H1 (cell line): ENCODE measurements around the gene AGPAT3. TPM values are rescaled to one million over a fixed set of nuclear protein-coding genes. Genes with fewer than 3 reads are reported as not detected.

ENCODE experiments used
- CTCF ChIA-PET: fragments of 300-600 bp; sonication (Branson Sonifier 250); formaldehyde crosslinking; loops from one replicate; lab custom pipeline; 2021; ENCODE audit not compliant: partially characterized antibody; lab: Charles Lee
- POLR2A ChIA-PET: fragments of 300-600 bp; sonication (Branson Sonifier 250); formaldehyde crosslinking; loops from one replicate; lab custom pipeline; 2021; ENCODE audit warnings: inconsistent platforms; ENCODE audit not compliant: partially characterized antibody; lab: Charles Lee
- DNase-seq, 2 experiments: peaks; one replicate each; pipeline versions ENCODE4 v3.0.0 to v3.0.0-alpha.2; 2010 to 2022; ENCODE audit warnings: low spot score in 2 of 2, low read depth in 1 of 2, mixed read lengths in 1 of 2
- FAIRE-seq: peaks from 2 replicates; lab custom pipeline; 2011; peaks lifted over from hg19 to GRCh38; lab: Jason Lieb, UNC
- H2AFZ ChIP-seq: 2 replicates; pipeline ENCODE4 v1.8.1; 2012; ENCODE audit warnings: low read length, inconsistent platforms
- H2AK5ac ChIP-seq: 2 replicates; pipeline ENCODE4 v1.6.1; 2013; ENCODE audit warnings: low read depth, low read length
- H2BK120ac ChIP-seq: replicated peaks from 2 replicates; pipeline ENCODE3; 2013; ENCODE audit warnings: low read depth, low read length, inconsistent platforms
- H2BK12ac ChIP-seq: 2 replicates; pipeline ENCODE4 v1.6.1; 2013; ENCODE audit warnings: low read depth, low read length
- H2BK15ac ChIP-seq: 2 replicates; pipeline ENCODE4 v1.6.1; 2013; ENCODE audit warnings: low read length
- H2BK20ac ChIP-seq: 2 replicates; pipeline ENCODE4 v1.6.1; 2013; ENCODE audit warnings: low read length
- H2BK5ac ChIP-seq: 2 replicates; pipeline ENCODE4 v1.6.1; 2013; ENCODE audit warnings: low read depth, low read length
- H3K14ac ChIP-seq: 2 replicates; pipeline ENCODE4 v1.6.1; 2013; ENCODE audit warnings: inconsistent platforms; ENCODE audit not compliant: insufficient read length
- H3K18ac ChIP-seq: 2 replicates; pipeline ENCODE4 v1.6.1; 2013; ENCODE audit warnings: low read length; ENCODE audit errors: extremely low read depth
- H3K23ac ChIP-seq: 2 replicates; pipeline ENCODE4 v1.6.1; 2013; ENCODE audit warnings: inconsistent platforms; ENCODE audit not compliant: insufficient read length
- H3K23me2 ChIP-seq: 2 replicates; pipeline ENCODE4 v1.6.1; 2013; ENCODE audit warnings: low read depth, low read length
- H3K27ac ChIP-seq: 2 replicates; pipeline ENCODE4 v1.6.1; 2011; ENCODE audit warnings: low read depth, low read length, inconsistent platforms
- H3K27me3 ChIP-seq, 4 experiments: replicated peaks in 1 of 4; 1 replicate in 1 of 4; 2 replicates in 3 of 4; pipeline versions ENCODE4 v1.6.1 to v1.8.1; 2011 to 2013; ENCODE audit warnings: low read length in 3 of 4, mild to moderate bottlenecking in 3 of 4, inconsistent platforms in 2 of 4, mixed read lengths in 2 of 4, moderate library complexity in 1 of 4; ENCODE audit not compliant: control insufficient read depth in 3 of 4, insufficient read depth in 3 of 4; ENCODE audit errors: extremely low read depth in 1 of 4
- H3K36me3 ChIP-seq, 4 experiments: 2 replicates each; pipeline versions ENCODE4 v1.6.1 to v1.8.1; 2011 to 2013; ENCODE audit warnings: mild to moderate bottlenecking in 4 of 4, low read length in 3 of 4, moderate library complexity in 2 of 4, control low read depth in 1 of 4, inconsistent platforms in 1 of 4; ENCODE audit not compliant: insufficient read depth in 4 of 4, control insufficient read depth in 2 of 4
- H3K4ac ChIP-seq: replicated peaks from 2 replicates; pipeline ENCODE3; 2013; ENCODE audit warnings: low read length, low read depth, mixed read lengths, inconsistent platforms; ENCODE audit not compliant: insufficient read length
- H3K4me1 ChIP-seq, 4 experiments: replicated peaks in 1 of 4; 1 replicate in 1 of 4; 2 replicates in 3 of 4; pipeline versions ENCODE4 v1.6.1 to v1.8.1; 2011 to 2013; ENCODE audit warnings: low read length in 3 of 4, inconsistent platforms in 2 of 4, mixed read lengths in 1 of 4; ENCODE audit not compliant: insufficient read depth in 4 of 4, control insufficient read depth in 3 of 4
- H3K4me2 ChIP-seq, 2 experiments: 2 replicates each; pipeline versions ENCODE4 v1.6.1 to v1.8.1; 2011 to 2013; ENCODE audit warnings: low read depth in 2 of 2, low read length in 2 of 2, control low read depth in 1 of 2, inconsistent platforms in 1 of 2, mild to moderate bottlenecking in 1 of 2; ENCODE audit not compliant: insufficient read depth in 1 of 2
- H3K4me3 ChIP-seq, 4 experiments: fragments of 200-600, 300-600 bp in 1 of 4; sonication (generic), shearing (Covaris generic), sonication (Bioruptor Twin) in 1 of 4; 2 replicates each; pipeline versions ENCODE4 v1.5.1 to v1.8.1; 2011 to 2016; ENCODE audit warnings: low read length in 4 of 4, low read depth in 3 of 4, control low read depth in 2 of 4, inconsistent platforms in 2 of 4, mild to moderate bottlenecking in 2 of 4, mixed read lengths in 1 of 4, moderate library complexity in 1 of 4; ENCODE audit not compliant: insufficient read depth in 2 of 4; ENCODE audit errors: extremely low read depth in 1 of 4
- H3K56ac ChIP-seq: replicated peaks from 2 replicates; pipeline ENCODE3; 2013; ENCODE audit warnings: low read depth, mild to moderate bottlenecking, mixed read lengths, low read length, inconsistent platforms; ENCODE audit not compliant: insufficient read length
- H3K79me1 ChIP-seq: 2 replicates; pipeline ENCODE4 v1.6.1; 2013; ENCODE audit warnings: low read depth, low read length, control low read depth
- H3K79me2 ChIP-seq, 2 experiments: 2 replicates each; pipeline versions ENCODE4 v1.6.1 to v1.8.1; 2012 to 2013; ENCODE audit warnings: low read length in 2 of 2, mild to moderate bottlenecking in 2 of 2, inconsistent platforms in 1 of 2; ENCODE audit not compliant: insufficient read depth in 2 of 2, control insufficient read depth in 1 of 2
- H3K9ac ChIP-seq, 4 experiments: replicated peaks in 1 of 4; 1 replicate in 1 of 4; 2 replicates in 3 of 4; pipeline versions ENCODE4 v1.6.1 to v1.8.1; 2011 to 2013; ENCODE audit warnings: low read depth in 3 of 4, low read length in 3 of 4, control low read depth in 2 of 4, mild to moderate bottlenecking in 2 of 4, moderate library complexity in 2 of 4, inconsistent platforms in 1 of 4; ENCODE audit errors: extremely low read depth in 1 of 4
- H3K9me3 ChIP-seq, 2 experiments: 2 replicates each; pipeline versions ENCODE4 v1.6.1 to v1.8.1; 2012 to 2013; ENCODE audit warnings: mild to moderate bottlenecking in 2 of 2, moderate library complexity in 2 of 2, control low read depth in 1 of 2, inconsistent platforms in 1 of 2, low read depth in 1 of 2, low read length in 1 of 2, mixed read lengths in 1 of 2; ENCODE audit not compliant: insufficient read depth in 2 of 2
- H4K20me1 ChIP-seq, 2 experiments: replicated peaks in 1 of 2; 2 replicates each; pipeline versions ENCODE3 to v1.8.1; 2011 to 2013; ENCODE audit warnings: inconsistent platforms in 2 of 2, low read length in 2 of 2, mild to moderate bottlenecking in 1 of 2; ENCODE audit not compliant: insufficient read depth in 2 of 2, control insufficient read depth in 1 of 2
- H4K5ac ChIP-seq: 2 replicates; pipeline ENCODE4 v1.6.1; 2013; ENCODE audit warnings: low read length, low read depth, mixed read lengths, inconsistent platforms; ENCODE audit not compliant: insufficient read length
- H4K8ac ChIP-seq: 2 replicates; pipeline ENCODE4 v1.8.0; 2013; ENCODE audit warnings: mild to moderate bottlenecking, moderate library complexity, low read length, inconsistent platforms; ENCODE audit not compliant: insufficient read depth; ENCODE audit errors: extremely low read depth
- H4K91ac ChIP-seq: replicated peaks from 2 replicates; pipeline ENCODE3; 2013; ENCODE audit warnings: low read length, mixed read lengths, inconsistent platforms; ENCODE audit not compliant: insufficient read length
- CBX8 ChIP-seq: fragments of 300-800, 300-1000 bp; sonication (generic); IDR thresholded peaks from 2 replicates; pipeline ENCODE4 v1.7.1; 2016; ENCODE audit warnings: low read depth, low read length, borderline replicate concordance
- CEBPB ChIP-seq: IDR thresholded peaks from 2 replicates; pipeline ENCODE4 v1.6.1; 2012; ENCODE audit warnings: low read depth, low read length
- CHD2 ChIP-seq: IDR thresholded peaks from 2 replicates; pipeline ENCODE4 v1.6.1; 2012; ENCODE audit warnings: low read length, improper control_type of control experiment
- FOSL1 ChIP-seq: IDR thresholded peaks from 2 replicates; pipeline ENCODE4 v1.6.1; 2011; ENCODE audit warnings: mild to moderate bottlenecking, low read depth, low read length, moderate library complexity; ENCODE audit not compliant: insufficient read depth
- HDAC2 ChIP-seq, 2 experiments: fragments of 300-600 bp in 1 of 2; sonication (generic) in 1 of 2; IDR thresholded peaks; 2 replicates each; pipeline ENCODE4 v1.6.1; 2011 to 2012; ENCODE audit warnings: low read depth in 2 of 2, low read length in 2 of 2, mild to moderate bottlenecking in 2 of 2, moderate library complexity in 2 of 2, borderline replicate concordance in 1 of 2, inconsistent platforms in 1 of 2
- KDM1A ChIP-seq: fragments of 200-600, 300-600 bp; sonication (generic); IDR thresholded peaks from 2 replicates; pipeline ENCODE4 v1.7.1; 2016; ENCODE audit warnings: mild to moderate bottlenecking, low read length, borderline replicate concordance
- KDM5A ChIP-seq: fragments of 200-600 bp; IDR thresholded peaks from 2 replicates; pipeline ENCODE4 v1.7.1; 2012; ENCODE audit warnings: mild to moderate bottlenecking, low read length, inconsistent platforms, mixed read lengths
- NRF1 ChIP-seq: IDR thresholded peaks from 2 replicates; pipeline ENCODE4 v1.6.1; 2011; ENCODE audit warnings: mild to moderate bottlenecking, low read depth, low read length, improper control_type of control experiment
- POLR2A ChIP-seq, 2 experiments: IDR thresholded peaks; 1 replicate in 1 of 2; 2 replicates in 1 of 2; pipeline ENCODE4 v1.6.1; 2011; ENCODE audit warnings: low read depth in 2 of 2, low read length in 2 of 2, mild to moderate bottlenecking in 2 of 2; ENCODE audit errors: control extremely low read depth in 1 of 2
- POLR2AphosphoS5 ChIP-seq: IDR thresholded peaks from 2 replicates; pipeline ENCODE4 v1.6.1; 2011; ENCODE audit warnings: low read depth, low read length
- RXRA ChIP-seq: IDR thresholded peaks from 2 replicates; pipeline ENCODE4 v1.6.1; 2011; ENCODE audit warnings: low read depth, mild to moderate bottlenecking, low read length, moderate library complexity; ENCODE audit not compliant: insufficient read depth
- SAP30 ChIP-seq: fragments of 300-600 bp; sonication (generic); IDR thresholded peaks from 2 replicates; pipeline ENCODE4 v1.7.1; 2012; ENCODE audit warnings: low read length, moderate library complexity, mild to moderate bottlenecking, inconsistent platforms; ENCODE audit not compliant: insufficient read depth, insufficient replicate concordance
- SP2 ChIP-seq: IDR thresholded peaks from 2 replicates; pipeline ENCODE4 v1.6.1; 2012; ENCODE audit warnings: mild to moderate bottlenecking, low read length, inconsistent platforms
- SP4 ChIP-seq: IDR thresholded peaks from 2 replicates; pipeline ENCODE4 v1.6.1; 2012; ENCODE audit warnings: low read length, inconsistent platforms
- USF2 ChIP-seq: IDR thresholded peaks from 2 replicates; pipeline ENCODE4 v1.6.1; 2011; ENCODE audit warnings: low read length, improper control_type of control experiment
- WGBS, 2 experiments: shearing (Covaris generic) in 1 of 2; methylation state at CpG; one replicate each; pipeline versions ENCODE4 v1.1.6 to v1.1.7; 2013 to 2015; ENCODE audit warnings: low lambda C conversion rate in 2 of 2, mixed read lengths in 2 of 2, inconsistent platforms in 1 of 2, low coverage in 1 of 2, missing lambda C conversion rate in 1 of 2; ENCODE audit not compliant: insufficient replicate concordance in 2 of 2, insufficient coverage in 1 of 2, insufficient read length in 1 of 2; ENCODE audit errors: extremely low coverage in 1 of 2, missing lambda C conversion rate in 1 of 2; 5-methylcytosine and 5-hydroxymethylcytosine counted together
- polyA plus RNA-seq, 7 experiments: library from polyadenylated mRNA; depleted of rRNA in 3 of 7; stranded (reverse) in 5 of 7; unstranded in 2 of 7; fragments of >200 nt in 5 of 7; fragments of 200-250 nt in 2 of 7; gene quantifications; 1 replicate in 5 of 7; 2 replicates in 1 of 7; 4 replicates in 1 of 7; pipeline versions ENCODE4 v1.2.1 to v1.2.3, GENCODE V29; 2011 to 2013; ENCODE audit warnings: missing spikeins in 2 of 7, mixed read lengths in 2 of 7
- total RNA-seq: library from RNA; stranded (reverse); fragmentation: NEBNext Ultra II Directional; extraction: Animal tissue kit (Norgen Biotek cat#: 25700); gene quantifications from 2 replicates; pipeline ENCODE4 v1.2.1, GENCODE V29; 2021

AGPAT3 gene
- total and polyA plus RNA-seq, 2 of the 8 experiments (the other 6 are each of a cell fraction or from before 2014, with no cell fraction given): 5.8 to 7.3 TPM

GRCh38 chr21:43895196-43895595 lies 30.2 kb downstream of the AGPAT3 start:
- Histone ChIP-seq H2BK15ac (no peak overlapping the region), H3K27me3 (no peaks in the 10 kb centered on the region), H3K23me2 (no peaks in the 10 kb centered on the region), H2AK5ac (no peak overlapping the region), H3K18ac (no peak overlapping the region), H4K8ac (no peak overlapping the region), H2BK120ac (no peak overlapping the region), H2BK12ac (no peak overlapping the region), H2AFZ (no peak overlapping the region), H4K91ac (no peak overlapping the region), H4K5ac (no peak overlapping the region), H3K9me3 (peaks cover 3 to 12% of the 10 kb centered on the region in 2 experiments; a peak in 1 of 4 replicates), H3K4me2 (no peak overlapping the region), H2BK20ac (no peak overlapping the region), H3K23ac (no peak overlapping the region), H4K20me1 (no peaks in the 10 kb centered on the region), H3K4me1 (no peaks in the 10 kb centered on the region), H3K9ac (no peak overlapping the region), H3K56ac (no peak overlapping the region), H3K14ac (no peak overlapping the region), H2BK5ac (no peak overlapping the region), H3K79me1 (no peaks in the 10 kb centered on the region), H3K79me2 (no peaks in the 10 kb centered on the region), H3K4ac (no peak overlapping the region), H3K36me3 (no peaks in the 10 kb centered on the region), H3K27ac (no peak overlapping the region), H3K4me3 (no peak overlapping the region)
- ChIA-PET CTCF (no interaction called here), POLR2A (no interaction called here)
- WGBS, 2 experiments: 98% methylated on average over 4 of the region's 4 CpGs; no CpG with 5 or more reads in 1 of the 2 experiments
- FAIRE-seq (no peak), DNase-seq (no peak)
- TF ChIP-seq KDM5A: no peak
- no peak for TF ChIP-seq SP2
- no peak for TF ChIP-seq POLR2AphosphoS5
- no peak for TF ChIP-seq SP4
- TF ChIP-seq FOSL1: no peak
- no peak for TF ChIP-seq RXRA
- TF ChIP-seq CEBPB: no peak
- no peak for TF ChIP-seq CBX8
- TF ChIP-seq CHD2: no peak
- no peak for TF ChIP-seq USF2
- TF ChIP-seq POLR2A (IDR thresholded peaks at IDR 0.05; ENCODE audit: control extremely low read depth in 1 of 2, low read depth in 2 of 2, low read length in 2 of 2): no peak
- no peak for TF ChIP-seq SAP30
- no peak for TF ChIP-seq NRF1
- no peak for TF ChIP-seq KDM1A
- no peak for TF ChIP-seq HDAC2 (IDR thresholded peaks at IDR 0.05; ENCODE audit: borderline replicate concordance in 1 of 2, low read depth in 2 of 2, low read length in 2 of 2)
